SKM-1 treated with dmso at 0.1 percent for 144 hours (cell line): ENCODE results near the gene MRPL24.
"Not testable (repeated sequence)": the region's sequence is repeated elsewhere in the genome, so short reads cannot be mapped to it uniquely, and the experiment has no call there.

ENCODE experiments used
- DNase-seq: peaks from one replicate; lab custom pipeline; 2025; ENCODE audit not compliant: unreplicated experiment; lab: John Stamatoyannopoulos, UW

MRPL24 gene

GRCh38 chr1:156740741-156741480 lies at the start of gene MRPL24:
Gene MRPL24 (minus strand): TSS chr1:156741088. CDS start chr1:156738704, 2,384 bp downstream.
- peak; percentile 100 for DNase-seq

- no peak for DNase-seq
These were observed 48.9 kb upstream of the MRPL24 start for GRCh38 chr1:156789621-156790318.

- DNase-seq, result no peak
These were observed 47.2 kb upstream of the MRPL24 start for GRCh38 chr1:156788136-156788535.

- no peak for DNase-seq
These were observed 45.8 kb upstream of the MRPL24 start for GRCh38 chr1:156786640-156787039.

GRCh38 chr1:156785458-156785857 lies 44.6 kb upstream of the MRPL24 start:
- no peak for DNase-seq

- DNase-seq, result no peak
These were observed 40.8 kb upstream of the MRPL24 start for GRCh38 chr1:156781585-156782186.

- no peak for DNase-seq
These were observed 36.7 kb upstream of the MRPL24 start for GRCh38 chr1:156777573-156777972.

- no peak for DNase-seq
These were observed 36.1 kb upstream of the MRPL24 start for GRCh38 chr1:156776942-156777341.

- no peak for DNase-seq
These were observed 34.9 kb upstream of the MRPL24 start for GRCh38 chr1:156775799-156776198.

- no peak for DNase-seq
These were observed 32.7 kb upstream of the MRPL24 start for GRCh38 chr1:156773607-156774006.

- DNase-seq, result no peak
These were observed 32.0 kb upstream of the MRPL24 start for GRCh38 chr1:156772728-156773497.

GRCh38 chr1:156772222-156772621 lies 31.3 kb upstream of the MRPL24 start:
- DNase-seq, result no peak

- DNase-seq, result no peak
These were observed 27.9 kb upstream of the MRPL24 start for GRCh38 chr1:156768610-156769295.

- DNase-seq, result no peak
These were observed 27.2 kb upstream of the MRPL24 start for GRCh38 chr1:156767879-156768604.

GRCh38 chr1:156767101-156767878 lies 26.4 kb upstream of the MRPL24 start, which contains the start of gene PRCC:
Gene PRCC (plus strand): TSS chr1:156767535. CDS start chr1:156767772, 237 bp downstream.
- peak; percentile 100 for DNase-seq

- no peak for DNase-seq
These were observed 25.6 kb upstream of the MRPL24 start for GRCh38 chr1:156766298-156767100.

GRCh38 chr1:156765666-156766065 lies 24.8 kb upstream of the MRPL24 start:
- no peak for DNase-seq

GRCh38 chr1:156765136-156765535 lies 24.2 kb upstream of the MRPL24 start:
- DNase-seq, result not testable (repeated sequence)

GRCh38 chr1:156760796-156761104 lies 19.9 kb upstream of the MRPL24 start:
- DNase-seq, result no peak
